GM11168 (cell line): ENCODE results near the gene TUBA4B.

Source experiments
- in situ Hi-C: fragments of 300-500 bp; cut with MboI; formaldehyde crosslinking; loops from one replicate; pipeline ENCODE4 v1.12.0; 2022; ENCODE audit warnings: low sequenced_read_pairs; ENCODE audit not compliant: unreplicated experiment

TUBA4B gene

DNA sequence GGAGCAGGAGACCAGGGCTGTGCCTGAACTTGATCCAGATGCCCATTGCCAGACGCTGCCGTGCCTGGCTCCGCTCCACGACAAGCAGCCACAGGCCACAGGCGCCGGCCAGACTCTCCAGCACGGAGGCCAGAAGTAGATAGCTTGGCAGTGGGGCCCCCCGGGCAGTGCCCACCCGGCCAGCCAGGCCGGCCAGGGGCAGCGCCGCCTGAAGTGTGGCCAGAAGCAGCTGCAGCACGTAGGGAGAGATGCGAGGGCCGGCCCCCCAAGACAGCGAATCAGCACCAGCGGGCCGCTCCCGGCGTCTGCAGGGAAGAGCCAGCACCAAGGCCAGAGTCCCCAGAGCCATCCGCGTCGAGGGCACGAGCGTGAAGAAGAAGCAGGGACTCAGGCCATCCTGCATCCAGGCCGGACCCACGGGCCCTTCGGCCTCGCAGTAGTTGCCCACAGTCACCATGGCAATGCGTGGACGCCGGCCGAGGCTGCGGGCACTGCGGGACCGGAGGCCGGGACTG is 34.8 kb upstream of the TUBA4B start:
- in situ Hi-C loops, result no loop called here

DNA sequence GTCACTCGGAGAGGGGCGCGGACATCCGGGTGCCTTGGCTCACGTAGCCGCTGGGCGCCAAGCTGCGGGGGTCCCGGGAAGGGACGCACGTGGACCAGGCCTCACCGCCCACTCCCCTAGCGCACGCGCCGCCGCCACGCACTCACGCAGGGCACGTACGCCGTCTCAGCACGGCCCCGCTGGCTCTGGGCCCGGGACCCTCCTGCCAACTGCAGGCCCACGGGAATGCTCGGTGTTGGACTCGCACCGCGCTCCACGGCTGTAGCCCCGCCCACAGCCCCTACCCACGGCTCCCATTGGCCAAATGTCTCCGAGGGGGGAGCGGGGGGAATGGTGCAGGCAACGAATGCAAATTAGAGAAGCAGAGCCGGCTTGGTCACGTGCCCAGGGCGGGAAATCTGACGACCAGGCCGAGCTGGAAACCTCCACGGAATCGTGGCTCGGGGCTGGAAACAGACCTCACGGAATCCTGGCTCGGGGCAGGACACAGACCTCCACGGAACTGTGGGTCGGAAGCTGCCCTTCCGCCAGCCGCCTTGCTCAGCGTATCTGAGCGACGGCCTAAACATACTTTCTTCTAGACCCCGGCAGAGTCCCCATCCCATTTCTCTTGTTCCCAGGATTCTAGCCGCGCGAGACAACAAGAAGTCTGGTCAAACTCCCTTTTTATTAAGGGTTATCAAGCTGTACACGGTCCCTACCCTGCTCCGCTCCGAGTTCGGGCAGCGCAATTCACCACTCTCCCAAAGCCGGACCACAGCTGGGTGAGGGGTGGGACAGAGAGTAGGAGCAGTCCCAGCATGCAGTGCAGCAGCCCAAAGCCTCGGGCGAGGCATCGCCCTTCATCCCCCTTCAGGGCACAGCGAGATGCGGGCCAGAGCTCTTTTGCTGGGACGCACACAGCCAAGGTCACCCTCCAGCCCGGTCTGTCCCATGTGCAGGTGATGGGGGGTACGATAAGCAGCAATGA is 34.0 kb upstream of the TUBA4B start, which contains the start of gene ABCB6:
ABCB6 (minus strand) TSS at position 227 of the 970 bp plus-strand sequence. CDS start 285 bp downstream, outside the sequence.
- in situ Hi-C loops, result no loop called here

DNA sequence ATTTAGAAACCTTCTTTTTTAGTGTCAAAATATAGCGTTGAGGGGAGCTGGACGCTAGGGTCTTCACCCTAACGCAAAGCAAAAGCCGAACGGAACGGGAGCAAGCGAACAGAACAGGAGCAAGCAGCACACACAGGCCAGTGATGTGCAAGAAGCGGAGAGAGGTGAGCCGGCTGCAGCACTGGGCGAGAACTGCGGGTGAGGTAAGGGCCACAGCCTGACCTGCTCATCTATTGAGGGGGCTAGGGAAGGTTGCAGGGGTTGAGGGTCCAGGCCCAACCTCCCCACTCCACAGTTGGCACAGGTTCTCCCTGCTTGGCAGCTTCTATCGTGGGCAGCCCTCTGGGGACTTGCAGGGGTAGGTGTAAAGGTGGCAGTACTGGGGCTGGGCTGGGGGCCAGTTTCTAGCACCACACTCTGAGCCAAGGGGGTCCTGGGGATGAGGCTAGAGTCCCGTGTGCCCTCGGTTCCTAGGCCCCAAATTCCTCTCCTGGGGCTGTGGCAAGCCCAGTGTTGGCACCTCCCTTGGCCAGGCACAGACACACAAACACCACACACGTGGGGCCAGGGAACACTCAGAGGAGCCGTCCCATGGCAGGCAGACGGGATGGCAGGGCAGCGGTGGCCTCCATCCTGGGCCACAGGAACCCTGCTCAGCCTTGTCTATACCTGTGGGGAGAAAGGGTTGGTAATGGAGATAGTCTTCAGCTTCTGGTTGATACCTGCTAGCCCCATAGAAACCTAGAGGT is 33.1 kb upstream of the TUBA4B start:
- in situ Hi-C loops, result no loop called here

DNA sequence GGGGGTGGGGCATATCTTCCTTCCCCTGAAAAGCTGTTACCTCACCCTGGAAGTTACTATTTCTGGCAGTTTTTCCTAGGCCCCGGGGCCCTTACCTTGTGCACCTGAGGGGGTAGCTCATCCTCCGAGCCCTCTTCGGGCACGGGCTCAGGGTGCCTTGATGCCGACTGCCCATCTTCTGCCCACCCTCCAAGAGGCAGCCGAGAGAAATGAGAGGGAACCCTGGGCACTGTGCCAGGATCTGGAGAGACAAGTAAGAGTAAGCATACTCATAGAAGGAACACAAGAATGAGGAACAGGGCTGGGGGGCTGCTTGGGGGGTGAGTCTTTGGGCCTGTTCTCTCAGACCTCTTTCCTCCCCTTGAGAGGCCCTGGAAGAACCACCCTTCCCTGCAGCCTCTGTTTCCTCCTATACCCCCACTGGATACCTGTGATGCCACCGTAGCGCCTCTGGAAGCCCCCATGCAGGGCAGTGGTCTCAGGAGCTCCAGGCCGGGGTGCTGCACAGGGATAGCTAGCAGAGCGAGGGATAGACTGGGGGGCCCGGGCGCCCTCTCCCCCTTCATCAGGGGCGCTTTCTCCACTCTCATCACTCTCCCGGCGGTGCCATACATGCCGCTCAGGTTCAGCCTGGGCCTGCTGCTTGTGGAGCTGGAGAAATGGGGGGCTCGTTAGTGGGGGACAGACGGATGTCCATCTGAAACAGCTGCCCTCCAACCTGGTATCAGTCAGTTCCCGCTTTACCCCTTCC is 32.2 kb upstream of the TUBA4B start:
- in situ Hi-C loops, result no loop called here

DNA sequence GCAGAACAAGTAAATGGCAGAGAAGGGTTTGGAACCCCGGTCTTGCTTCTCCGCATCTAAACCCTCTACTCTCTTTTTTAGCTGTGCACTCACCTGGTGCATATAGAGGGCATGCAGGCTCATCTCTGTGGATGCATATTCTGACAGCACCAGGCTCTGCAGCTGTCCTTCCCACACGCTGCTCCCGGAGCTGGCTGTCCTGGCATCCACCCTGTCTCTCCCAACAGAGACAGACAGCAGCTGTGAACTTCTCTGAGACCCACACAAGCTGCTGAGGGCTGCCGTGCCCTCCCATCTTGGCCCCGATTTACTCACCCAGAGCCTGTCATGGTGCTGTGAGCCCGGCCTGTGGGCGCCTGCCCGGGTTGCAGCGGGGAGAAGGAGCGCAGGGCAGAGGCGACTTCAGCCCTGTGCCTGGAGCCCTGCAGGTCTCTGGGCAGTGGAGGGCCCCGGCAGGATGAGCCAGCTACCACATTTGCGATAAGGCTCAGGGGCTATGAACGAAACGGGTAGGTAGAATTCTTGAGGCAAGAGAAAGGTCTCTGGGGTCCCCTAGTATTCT is 31.0 kb upstream of the TUBA4B start:
- in situ Hi-C loops, result no loop called here

DNA sequence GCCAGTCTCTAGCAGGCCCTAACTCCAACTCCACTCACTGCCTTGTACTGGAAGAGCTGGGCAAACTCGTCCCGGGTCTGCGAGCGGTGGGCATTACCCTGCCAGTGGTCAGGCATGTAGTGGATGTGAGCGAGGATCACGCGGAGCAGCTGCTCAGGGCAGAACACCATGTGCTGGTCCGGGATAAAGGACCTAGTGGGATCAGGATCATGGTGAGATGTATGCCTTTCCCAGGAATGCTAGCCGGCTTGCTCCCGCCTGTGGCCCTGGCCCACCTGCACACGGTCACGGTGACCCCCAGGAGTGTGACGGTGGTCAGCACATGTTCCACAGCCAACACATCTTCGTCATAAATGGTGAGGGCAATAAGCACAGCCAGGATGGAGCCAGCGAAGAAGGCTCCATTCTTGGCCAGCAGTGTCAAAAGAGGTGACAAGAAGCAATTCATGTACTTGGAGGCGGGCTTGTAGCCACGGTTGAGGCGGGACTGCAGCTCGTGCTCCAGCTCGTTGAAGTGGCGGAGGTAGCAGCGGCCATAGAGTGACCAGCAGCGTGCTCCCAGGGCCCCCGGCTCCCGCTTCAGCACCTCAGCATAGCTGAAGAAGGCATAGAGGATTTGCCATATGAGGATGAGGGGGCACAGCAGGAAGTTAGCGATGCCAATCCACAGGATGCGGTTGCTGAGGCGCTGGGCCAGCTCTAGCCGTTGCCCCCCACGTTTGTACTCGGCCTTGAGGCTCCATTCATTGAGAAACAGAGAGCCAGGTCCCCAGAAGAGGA is 29.0 kb upstream of the TUBA4B start:
- in situ Hi-C loops, result no loop called here

DNA sequence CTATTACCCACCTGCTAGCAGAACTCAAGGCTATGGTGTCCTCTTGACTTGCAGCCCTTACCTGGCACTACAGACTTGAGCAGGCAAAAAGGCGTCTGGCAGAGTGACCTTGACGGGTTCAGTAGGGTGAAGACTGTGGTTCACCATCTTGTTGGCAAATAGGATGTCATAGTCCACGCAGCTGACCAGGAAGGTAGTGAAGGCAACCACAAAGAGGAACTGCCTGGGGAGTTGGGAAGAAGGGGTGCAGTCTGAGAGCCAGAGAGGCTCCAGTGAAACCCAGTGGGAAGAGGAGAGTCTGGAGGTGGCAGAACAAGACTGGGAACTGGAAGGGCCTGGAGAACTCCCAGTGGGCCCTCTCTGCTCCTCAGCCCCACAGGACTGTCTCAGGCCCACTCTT is 27.7 kb upstream of the TUBA4B start:
- in situ Hi-C loops, result no loop called here

DNA sequence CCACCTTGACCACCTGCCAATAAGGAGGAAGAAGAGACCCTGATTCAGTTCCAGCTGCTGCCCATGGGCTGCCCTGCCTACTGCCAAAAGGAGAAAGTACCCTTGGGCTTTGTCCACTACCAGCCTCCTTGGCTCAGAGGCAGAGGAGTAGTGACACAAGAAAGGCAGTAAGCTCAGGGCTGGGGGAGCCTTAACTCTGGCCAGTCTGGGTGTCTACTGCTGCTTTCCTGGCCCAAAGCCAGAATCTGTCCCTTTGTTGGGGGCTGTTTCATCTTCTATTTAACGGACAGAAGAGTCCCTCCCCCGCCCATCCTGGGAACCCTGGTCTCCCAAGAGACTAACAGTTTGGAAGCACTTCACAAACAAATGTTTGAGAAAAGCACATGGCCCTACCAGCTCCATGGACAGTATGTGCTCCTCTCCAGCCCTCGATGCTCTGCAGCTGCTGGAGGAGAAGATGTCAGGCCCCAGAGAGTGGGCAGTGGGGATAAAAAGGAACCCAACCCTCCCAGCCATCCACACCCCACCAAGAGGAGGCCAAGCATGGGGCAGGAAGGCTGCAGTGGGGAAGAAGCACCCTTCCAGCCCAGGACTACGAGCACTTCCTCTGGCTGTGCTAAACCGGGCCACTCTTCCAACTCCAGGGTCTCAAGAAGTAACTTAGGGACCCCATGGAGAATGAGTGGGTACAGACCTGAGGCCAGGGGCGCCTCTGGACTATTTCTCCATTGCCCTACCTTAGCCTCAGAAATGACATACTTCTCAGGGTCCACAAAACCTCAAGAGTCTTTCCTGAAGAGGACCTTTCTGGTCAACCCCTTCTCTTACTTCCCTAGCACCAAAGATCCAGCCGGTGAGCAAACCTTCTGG is 24.8 kb upstream of the TUBA4B start:
- in situ Hi-C loops, result no loop called here

DNA sequence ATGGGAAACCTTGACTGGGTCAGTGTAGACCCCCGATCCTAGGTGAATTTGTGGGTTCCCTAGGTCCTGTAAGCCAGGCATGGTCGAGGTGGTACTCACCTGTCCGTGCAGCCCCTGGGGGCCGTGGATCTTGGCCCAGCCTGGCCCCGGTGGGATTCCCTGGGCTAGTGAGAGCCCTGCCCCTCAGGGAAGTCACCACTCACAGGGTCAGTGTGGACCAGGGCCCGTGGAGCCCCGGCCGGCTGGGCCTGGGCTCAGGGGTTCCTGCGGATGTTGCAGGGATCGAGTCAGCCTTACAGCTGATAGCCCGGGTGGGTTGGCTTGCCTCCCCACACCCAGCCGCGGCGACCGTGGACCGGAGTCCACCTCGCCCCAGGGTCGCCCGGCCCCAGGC is 24.1 kb upstream of the TUBA4B start:
- in situ Hi-C loops, result no loop called here

DNA sequence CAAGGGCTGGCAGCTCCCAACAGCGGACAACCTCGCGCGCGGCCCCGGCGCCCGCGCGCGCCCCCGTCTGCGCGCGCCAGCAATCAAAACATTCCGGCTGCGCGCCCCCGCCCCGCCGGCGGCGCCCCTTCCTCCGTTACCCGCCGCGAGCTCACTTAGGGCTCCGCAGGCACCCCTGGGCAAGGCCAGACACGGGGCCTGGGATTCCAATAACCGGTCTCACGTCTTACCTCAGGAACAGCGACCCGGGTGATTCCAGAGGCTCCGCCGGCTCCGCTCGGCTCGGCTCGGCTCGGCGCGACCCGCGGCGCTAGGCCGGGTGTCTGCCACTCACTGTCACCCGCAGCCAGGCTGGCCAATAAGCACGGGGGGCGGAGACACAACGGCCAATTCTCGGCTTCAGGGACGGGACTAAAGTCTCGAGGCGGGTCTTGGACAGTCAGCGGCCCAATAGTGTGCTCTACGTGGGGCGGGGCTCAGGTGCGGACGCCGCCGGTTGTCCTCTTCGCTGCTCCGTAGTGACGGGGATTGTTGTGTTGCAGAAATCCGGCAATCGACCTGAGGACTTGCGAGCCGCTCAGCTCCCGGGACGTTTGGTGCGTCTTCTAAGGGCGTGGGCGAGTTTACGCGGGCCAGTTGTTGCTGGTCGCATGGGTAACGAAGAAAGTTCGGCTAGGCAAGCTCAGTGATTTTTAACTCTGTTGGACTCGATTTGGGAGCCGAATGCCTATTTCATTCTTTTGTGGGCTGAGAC is 23.6 kb upstream of the TUBA4B start, which contains the start of the genes ANKZF1 and ATG9A:
ANKZF1 (plus strand) TSS at position 502 of the 754 bp plus-strand sequence. CDS start 452 bp downstream, outside the sequence.
ATG9A (minus strand) TSS at position 332 of the 754 bp plus-strand sequence. CDS start 1,612 bp downstream, outside the sequence.
- in situ Hi-C loops, result no loop called here

DNA sequence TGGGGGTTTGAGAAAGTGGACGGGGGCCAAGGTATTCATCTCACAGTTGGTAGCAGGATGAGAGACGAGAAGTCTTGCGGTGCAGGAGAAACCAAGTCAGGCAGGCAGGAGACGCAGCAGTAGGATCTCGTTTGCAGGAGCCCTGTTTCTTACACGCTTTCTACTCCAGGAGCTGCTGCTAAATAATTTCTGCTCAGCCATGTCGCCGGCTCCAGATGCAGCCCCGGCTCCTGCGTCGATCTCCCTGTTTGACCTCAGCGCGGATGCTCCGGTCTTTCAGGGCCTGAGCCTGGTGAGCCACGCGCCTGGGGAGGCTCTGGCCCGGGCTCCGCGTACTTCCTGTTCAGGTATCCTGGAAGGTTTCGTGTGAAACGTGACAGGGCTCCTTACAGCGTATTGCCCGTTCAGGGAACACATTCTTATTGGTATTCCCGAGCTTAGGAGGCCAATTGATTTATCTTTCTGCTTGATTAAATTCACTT is 22.9 kb upstream of the TUBA4B start:
- in situ Hi-C loops, result no loop called here

DNA sequence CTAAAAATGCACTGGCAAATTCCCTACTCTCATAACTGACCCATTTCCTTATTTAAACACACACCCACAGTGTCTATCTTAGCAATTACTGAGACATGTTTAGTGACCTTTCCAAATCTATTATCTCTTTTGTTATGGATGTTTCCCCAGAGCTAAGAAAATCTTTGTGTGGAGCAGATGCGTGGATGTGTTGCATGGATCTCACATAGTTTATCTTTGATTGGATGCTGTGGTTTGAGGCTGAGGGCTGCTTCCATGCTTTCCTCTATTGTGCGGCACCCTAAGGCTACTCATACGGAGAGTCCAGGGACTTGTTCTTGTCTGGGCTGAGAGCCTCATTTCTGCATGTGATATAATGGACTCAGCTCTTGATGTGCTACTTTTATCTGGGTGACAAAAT is 18.7 kb upstream of the TUBA4B start:
- in situ Hi-C loops, result no loop called here

DNA sequence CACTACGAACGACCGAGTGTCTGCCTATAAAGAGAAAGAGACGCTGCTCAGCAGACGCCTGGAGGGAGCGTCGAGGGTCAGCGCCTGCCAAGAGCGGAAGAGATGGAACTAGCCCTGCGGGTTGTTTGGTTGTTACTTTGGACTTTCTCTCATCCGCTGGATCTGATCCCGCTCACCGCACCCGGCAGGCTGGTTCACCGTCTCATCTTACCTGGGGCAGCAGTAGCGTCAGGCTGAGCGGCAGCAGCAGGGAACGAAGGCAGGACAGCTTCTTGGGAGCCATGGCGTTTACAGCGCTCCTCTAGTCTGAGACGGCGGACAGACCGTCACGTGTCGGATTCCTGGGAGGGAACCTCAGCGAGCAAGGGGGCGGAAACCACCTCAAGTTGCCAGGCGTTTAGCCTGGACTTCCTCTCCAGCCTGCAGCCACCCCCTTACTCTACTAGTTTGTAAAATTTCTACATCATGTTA is 9.7 kb upstream of the TUBA4B start:
- in situ Hi-C loops, result no loop called here

DNA sequence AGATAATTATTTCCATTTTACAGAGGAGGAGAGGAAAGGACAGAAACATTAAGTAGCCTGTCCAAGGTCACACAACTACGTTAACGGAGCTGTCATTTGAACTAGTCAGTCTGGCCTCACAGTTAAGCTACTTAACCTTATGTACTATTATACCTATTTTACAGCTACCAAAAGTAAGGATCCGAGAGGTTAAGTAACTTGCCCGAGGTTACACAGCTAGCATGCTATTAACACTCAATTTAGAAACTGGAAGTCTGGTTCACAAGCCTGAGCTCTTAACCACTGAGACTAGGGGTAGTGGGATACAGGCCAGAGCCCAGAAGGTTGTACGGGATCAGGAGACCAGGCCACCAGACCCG is 8.3 kb upstream of the TUBA4B start:
- in situ Hi-C loops, result no loop called here

DNA sequence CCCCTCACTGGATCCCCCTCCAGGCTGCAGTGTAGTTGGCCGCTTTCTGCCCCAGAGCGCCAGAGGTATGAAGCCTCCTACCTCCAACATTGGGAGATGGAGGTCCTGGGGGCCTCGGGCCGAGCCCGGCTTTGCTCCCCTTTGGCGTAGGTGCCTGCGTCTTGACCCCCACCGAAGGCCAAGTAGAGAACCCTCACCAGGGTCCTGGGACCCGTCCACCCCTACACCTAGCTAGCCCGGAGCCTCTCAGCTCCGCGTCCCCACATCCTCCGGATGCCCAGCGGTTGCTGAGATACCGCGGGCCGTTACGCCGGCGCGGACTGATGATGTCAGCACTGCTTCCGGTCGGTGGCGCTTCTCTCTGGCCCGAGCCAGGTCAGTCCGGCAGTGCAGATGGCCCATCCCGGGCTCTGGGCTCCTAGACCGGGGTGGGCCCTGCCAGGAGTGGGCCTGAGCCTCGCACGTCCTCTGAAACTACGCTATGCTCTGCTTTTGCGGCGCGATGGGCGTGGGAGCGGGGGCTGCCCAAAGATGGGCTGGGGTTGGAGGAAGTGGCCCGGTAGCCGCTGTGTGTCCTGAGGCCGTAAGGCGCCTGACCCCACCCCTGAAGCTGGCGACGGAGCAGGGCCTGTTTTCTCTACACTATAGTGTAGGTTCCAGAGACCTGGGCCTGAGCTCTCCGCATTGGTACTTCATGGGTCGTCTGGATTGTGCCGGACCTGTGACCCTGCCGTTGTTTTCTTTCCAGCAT is 7.7 kb upstream of the TUBA4B start, which contains the start of the genes GLB1L and STK16:
GLB1L (minus strand) TSS at position 297 of the 751 bp plus-strand sequence. CDS start 1,871 bp downstream, outside the sequence.
STK16 (plus strand) TSS at position 332 of the 751 bp plus-strand sequence. CDS start 521 bp downstream, outside the sequence.
- in situ Hi-C loops, result no loop called here

DNA sequence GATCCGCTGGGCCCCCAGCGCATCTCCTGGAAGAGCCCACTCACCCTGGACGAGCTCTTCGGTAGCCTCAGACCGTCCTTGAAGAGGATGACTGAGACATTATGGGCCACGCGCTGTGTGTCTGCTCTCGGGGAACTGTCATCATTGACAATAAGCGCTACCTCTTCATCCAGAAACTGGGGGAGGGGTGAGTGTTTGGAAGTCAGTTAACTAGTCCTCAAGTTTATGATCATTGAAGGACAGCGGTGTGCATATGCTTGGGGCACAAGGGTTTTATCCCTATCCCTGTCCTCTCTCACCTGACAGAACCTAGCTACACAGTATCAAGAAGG is 7.2 kb upstream of the TUBA4B start:
- in situ Hi-C loops, result no loop called here
